HEK293T (cell line): ENCODE measurements around the gene KCNC1.

ENCODE experiments used
- ARNT ChIP-seq: fragments of 450-650 bp; IDR thresholded peaks from 2 replicates; pipeline ENCODE4 v1.6.1; 2017; ENCODE audit warnings: mild to moderate bottlenecking
- NFRKB ChIP-seq: fragments of 450-650 bp; IDR thresholded peaks from 2 replicates; pipeline ENCODE4 v1.6.1; 2016; ENCODE audit warnings: mild to moderate bottlenecking, moderate library complexity

DNA sequence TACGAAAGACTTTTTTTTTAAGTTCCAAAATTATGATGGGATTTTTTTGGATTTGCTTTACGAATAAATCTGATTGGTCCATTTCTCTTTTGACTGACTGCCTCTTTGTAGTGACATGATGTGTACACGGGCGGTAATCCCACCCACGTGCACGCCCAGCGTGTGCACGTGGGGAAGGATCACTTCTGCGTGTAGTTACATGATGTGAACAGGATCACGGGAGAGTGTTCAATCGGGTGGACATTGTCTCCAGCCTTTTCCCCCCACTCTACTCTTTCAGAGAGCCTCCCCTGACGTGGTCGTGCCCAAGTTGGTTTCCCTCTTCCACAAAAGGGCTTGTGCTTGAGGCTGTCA, 43.1 kb downstream of the KCNC1 start:
- TF ChIP-seq NFRKB (no peak), ARNT (no peak)
